OCI-M2 (cell line): ENCODE results near the gene TSPAN19.

Experiments
- DNase-seq: peaks from one replicate; lab custom pipeline; 2025; ENCODE audit not compliant: unreplicated experiment; lab: John Stamatoyannopoulos, UW

TSPAN19 gene

GRCh38 chr12:85002778-85003296 lies 33.2 kb downstream of the TSPAN19 start:
- DNase-seq: no peak

GRCh38 chr12:85000729-85001128 lies 35.3 kb downstream of the TSPAN19 start:
- DNase-seq: no peak

- no peak for DNase-seq
Observed at GRCh38 chr12:84998341-84998740, 37.7 kb downstream of the TSPAN19 start.

GRCh38 chr12:84996759-84997158 lies 39.3 kb downstream of the TSPAN19 start:
- no peak for DNase-seq

- no peak for DNase-seq
Observed at GRCh38 chr12:84995641-84996040, 40.4 kb downstream of the TSPAN19 start.

- no peak for DNase-seq
Observed at GRCh38 chr12:84994426-84994825, 41.7 kb downstream of the TSPAN19 start.

- no peak for DNase-seq
Observed at GRCh38 chr12:84986586-84986985, 49.5 kb downstream of the TSPAN19 start.

- no peak for DNase-seq
Observed at GRCh38 chr12:84986117-84986516, 50.0 kb downstream of the TSPAN19 start.

GRCh38 chr12:84983289-84983688 lies 52.8 kb downstream of the TSPAN19 start:
- no peak for DNase-seq

GRCh38 chr12:84982888-84983287 lies 53.2 kb downstream of the TSPAN19 start:
- DNase-seq: no peak

- no peak for DNase-seq
Observed at GRCh38 chr12:84978921-84979320, 57.2 kb downstream of the TSPAN19 start.

- no peak for DNase-seq
Observed at GRCh38 chr12:84976133-84976532, 59.9 kb downstream of the TSPAN19 start.

- no peak for DNase-seq
Observed at GRCh38 chr12:84974155-84974815, 61.8 kb downstream of the TSPAN19 start.

GRCh38 chr12:84973026-84973425 lies 63.1 kb downstream of the TSPAN19 start:
- no peak for DNase-seq

GRCh38 chr12:84969226-84969625 lies 66.9 kb downstream of the TSPAN19 start:
- no peak for DNase-seq
